Neuronal stem cell (in vitro differentiated cells): ENCODE results near the gene ATP1A4.

Experiments
- DNase-seq: peaks from one replicate; pipeline ENCODE4 v3.0.0-alpha.2; 2013; ENCODE audit warnings: low spot score
- H2AFZ ChIP-seq: one replicate; pipeline ENCODE4 v1.6.1; 2013; ENCODE audit warnings: mild to moderate bottlenecking, low read length, inconsistent platforms
- H2AK5ac ChIP-seq: 2 replicates; pipeline ENCODE4 v1.6.1; 2013; ENCODE audit warnings: low read depth, mild to moderate bottlenecking, inconsistent platforms, low read length, moderate library complexity, mixed read lengths
- H2BK120ac ChIP-seq: 2 replicates; pipeline ENCODE4 v1.6.1; 2013; ENCODE audit warnings: low read depth, mild to moderate bottlenecking, inconsistent platforms, low read length, moderate library complexity, mixed read lengths
- H2BK12ac ChIP-seq: one replicate; pipeline ENCODE4 v1.6.1; 2013; ENCODE audit warnings: low read length, inconsistent platforms
- H2BK15ac ChIP-seq: 2 replicates; pipeline ENCODE4 v1.6.1; 2013; ENCODE audit warnings: mild to moderate bottlenecking, low read length, inconsistent platforms, mixed read lengths
- H2BK5ac ChIP-seq: one replicate; pipeline ENCODE4 v1.6.1; 2013; ENCODE audit warnings: inconsistent platforms, mild to moderate bottlenecking, low read length, moderate library complexity
- H3K14ac ChIP-seq: one replicate; pipeline ENCODE4 v1.6.1; 2013; ENCODE audit warnings: low read length, inconsistent platforms
- H3K18ac ChIP-seq: 2 replicates; pipeline ENCODE4 v1.6.1; 2013; ENCODE audit warnings: low read length, inconsistent platforms
- H3K23ac ChIP-seq: 2 replicates; pipeline ENCODE4 v1.6.1; 2013; ENCODE audit warnings: low read depth, mild to moderate bottlenecking, mixed read lengths, low read length, inconsistent platforms; ENCODE audit not compliant: poor library complexity
- H3K27ac ChIP-seq: replicated peaks from 3 replicates; pipeline ENCODE4 v1.5.1; 2013; ENCODE audit warnings: low read length, inconsistent platforms
- H3K27me3 ChIP-seq, 3 experiments: 2 replicates each; pipeline ENCODE4 v1.6.1; 2013; ENCODE audit warnings: low read length in 3 of 3, mild to moderate bottlenecking in 2 of 3, inconsistent platforms in 1 of 3, low read depth in 1 of 3, mixed read lengths in 1 of 3, moderate library complexity in 1 of 3; ENCODE audit not compliant: control insufficient read depth in 3 of 3, insufficient read depth in 3 of 3
- H3K36me3 ChIP-seq, 2 donors: replicated peaks in 1 of 2; 2 replicates each; pipeline ENCODE4 v1.6.1; 2013; ENCODE audit warnings: low read length in 2 of 2; ENCODE audit not compliant: control insufficient read depth in 2 of 2, insufficient read depth in 2 of 2
- H3K4ac ChIP-seq: 2 replicates; pipeline ENCODE4 v1.6.1; 2013; ENCODE audit warnings: inconsistent platforms, mild to moderate bottlenecking, low read length, moderate library complexity
- H3K4me1 ChIP-seq, 2 donors: 1 replicate in 1 of 2; 2 replicates in 1 of 2; pipeline ENCODE4 v1.6.1; 2013; ENCODE audit warnings: low read length in 2 of 2, low read depth in 1 of 2; ENCODE audit not compliant: control insufficient read depth in 2 of 2, insufficient read depth in 1 of 2
- H3K4me2 ChIP-seq: one replicate; pipeline ENCODE4 v1.6.1; 2013; ENCODE audit warnings: mild to moderate bottlenecking, low read length, inconsistent platforms; ENCODE audit not compliant: insufficient read depth, poor library complexity, severe bottlenecking
- H3K4me3 ChIP-seq, 2 donors: 2 replicates each; pipeline ENCODE4 v1.5.1; 2013; ENCODE audit warnings: low read length in 2 of 2, mild to moderate bottlenecking in 2 of 2, inconsistent platforms in 1 of 2, moderate library complexity in 1 of 2
- H3K79me1 ChIP-seq: one replicate; pipeline ENCODE4 v1.6.1; 2013; ENCODE audit warnings: low read depth, mild to moderate bottlenecking, inconsistent platforms, low read length, moderate library complexity
- H3K9ac ChIP-seq: one replicate; pipeline ENCODE4 v1.6.1; 2013; ENCODE audit warnings: mild to moderate bottlenecking, low read depth, low read length, inconsistent platforms; ENCODE audit not compliant: poor library complexity
- H3K9me3 ChIP-seq, 2 donors: replicated peaks in 1 of 2; 2 replicates each; pipeline versions ENCODE3 to v1.6.1; 2013; ENCODE audit warnings: low read length in 2 of 2, mild to moderate bottlenecking in 2 of 2, inconsistent platforms in 1 of 2, low read depth in 1 of 2, mixed read lengths in 1 of 2, moderate library complexity in 1 of 2; ENCODE audit not compliant: control insufficient read depth in 2 of 2, insufficient read depth in 1 of 2
- H4K8ac ChIP-seq: one replicate; pipeline ENCODE4 v1.6.1; 2013; ENCODE audit warnings: low read depth, mild to moderate bottlenecking, inconsistent platforms, low read length, moderate library complexity
- H4K91ac ChIP-seq: one replicate; pipeline ENCODE4 v1.6.1; 2013; ENCODE audit warnings: low read length, low read depth, mild to moderate bottlenecking, inconsistent platforms; ENCODE audit not compliant: poor library complexity
- WGBS, 2 donors: extraction: QIAGEN DNeasy Blood & Tissue Kit; methylation state at CpG; one replicate each; pipeline ENCODE4 v1.1.7; 2013; ENCODE audit warnings: missing lambda C conversion rate in 2 of 2, mixed read lengths in 1 of 2; ENCODE audit not compliant: insufficient read length in 2 of 2, insufficient replicate concordance in 1 of 2; ENCODE audit errors: extremely low coverage in 2 of 2; 5-methylcytosine and 5-hydroxymethylcytosine counted together

ATP1A4 gene

DNA sequence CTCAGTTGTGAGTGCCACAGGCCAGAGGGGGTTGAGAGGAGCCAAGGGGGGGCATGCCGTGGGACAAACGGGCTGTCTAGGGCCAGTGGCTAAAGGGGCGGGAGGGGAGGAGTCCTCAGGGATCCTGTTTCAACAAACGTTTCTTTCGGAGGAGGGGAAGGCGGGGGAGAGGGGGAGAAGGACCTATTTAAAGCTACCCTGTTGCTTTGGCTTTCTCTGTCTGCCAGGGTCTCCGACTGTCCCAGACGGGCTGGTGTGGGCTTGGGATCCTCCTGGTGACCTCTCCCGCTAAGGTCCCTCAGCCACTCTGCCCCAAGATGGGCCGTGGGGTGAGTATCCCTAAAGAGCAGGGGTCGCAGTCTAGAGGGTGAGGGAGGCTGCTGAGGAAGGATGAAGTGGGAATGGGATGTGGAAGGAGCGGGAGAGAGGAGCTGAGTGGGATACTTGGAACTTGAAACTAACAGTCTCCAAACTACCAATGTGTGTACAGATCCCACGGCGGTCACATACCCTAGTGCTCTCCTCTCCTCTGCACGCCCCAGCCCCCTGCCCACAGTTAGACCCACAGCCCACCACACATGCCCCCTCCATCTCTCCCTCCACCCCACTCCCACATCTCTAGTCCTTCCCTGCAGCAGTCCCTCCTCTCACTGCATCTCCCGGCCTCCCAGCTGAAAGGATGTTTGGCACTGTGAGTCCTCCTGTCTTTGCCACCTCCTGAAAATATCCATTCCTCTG is 35.7 kb upstream of the ATP1A4 start, which contains the start of gene ATP1A2:
Gene ATP1A2 (plus strand): TSS at position 215 of the 738 bp plus-strand sequence. CDS start 103 bp downstream, at position 318.
- peak within 1 kb of the TSS; percentile 71 for H3K18ac ChIP-seq
- H2BK5ac ChIP-seq, result no peak within 1 kb of the TSS
- peak within 1 kb of the TSS; percentile 81 for H3K9ac ChIP-seq
- no peak within 1 kb of the TSS for H4K91ac ChIP-seq
- peak; percentile 66 for DNase-seq
- H3K14ac ChIP-seq, result peak within 1 kb of the TSS; percentile 77
- no peaks in the 10 kb centered on the region for H3K27me3 ChIP-seq
- no peak within 1 kb of the TSS for H2BK120ac ChIP-seq
- no peak within 1 kb of the TSS for H4K8ac ChIP-seq
- WGBS, 2 donors, result no CpG with 5 or more reads among the region's 16 CpGs
- peaks cover 3% of the 10 kb centered on the region for H3K79me1 ChIP-seq
- H3K4ac ChIP-seq, result no peak within 1 kb of the TSS
- H3K27ac ChIP-seq, result peak within 1 kb of the TSS; percentile 57
- H3K36me3 ChIP-seq, result no peaks in the 10 kb centered on the region
- H3K9me3 ChIP-seq, result no peaks in the 10 kb centered on the region
- H3K4me2 ChIP-seq, result peak within 1 kb of the TSS; percentile 83
- peak within 1 kb of the TSS; percentile 70 for H2AFZ ChIP-seq
- H3K23ac ChIP-seq, result peak within 1 kb of the TSS; percentile 8
- H3K4me3 ChIP-seq, result peak within 1 kb of the TSS; percentile 23 to 77
- H2BK15ac ChIP-seq, result peak within 1 kb of the TSS; percentile 43
- H3K4me1 ChIP-seq, result peaks cover 50 to 55% of the 10 kb centered on the region in 2 donors
- peak within 1 kb of the TSS; percentile 38 for H2AK5ac ChIP-seq
- no peak within 1 kb of the TSS for H2BK12ac ChIP-seq

DNA sequence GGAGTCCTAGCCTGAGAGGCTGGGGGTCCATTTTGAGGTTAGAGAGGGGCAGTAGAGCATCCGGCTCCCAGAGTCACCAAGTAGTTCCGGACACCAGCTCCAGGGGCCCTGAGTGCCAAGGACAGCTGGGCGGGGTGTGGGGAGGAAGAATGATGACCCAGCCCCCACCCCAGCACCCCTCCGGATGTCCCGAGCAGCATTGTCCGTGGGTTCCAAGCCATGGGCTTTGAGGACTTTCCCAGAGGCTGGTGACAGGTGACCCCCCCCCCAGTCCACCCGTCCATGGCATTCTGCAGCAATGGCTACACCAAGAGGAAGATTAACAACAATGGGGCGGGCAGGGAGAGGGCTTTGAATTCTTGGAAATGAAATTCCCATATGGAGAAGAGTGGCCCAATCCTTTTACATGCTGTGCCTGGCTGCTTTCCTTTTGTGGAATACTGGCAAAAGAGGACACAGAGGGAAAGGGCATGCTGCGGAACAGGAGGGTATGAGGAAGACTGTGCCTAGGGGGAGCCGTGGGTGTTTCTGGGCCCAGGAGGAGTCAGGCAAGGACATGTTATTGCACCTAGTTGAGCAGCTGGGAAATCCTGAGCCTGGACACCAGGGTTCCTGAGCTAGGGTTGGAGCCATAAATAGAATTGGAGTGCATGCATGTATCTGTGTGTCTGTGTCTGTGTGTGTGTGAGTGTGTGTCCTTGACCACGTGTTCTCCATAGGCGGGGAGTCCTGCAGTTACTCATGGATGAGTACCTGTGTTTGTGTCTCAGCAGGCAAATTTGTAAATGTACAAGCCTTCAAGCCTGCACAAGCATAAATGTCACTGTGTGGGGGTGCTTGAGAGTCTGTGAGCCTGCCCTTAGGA is 34.9 kb upstream of the ATP1A4 start:
- Histone ChIP-seq H3K9ac (peak overlapping the region; percentile 81), H3K4ac (peak overlapping the region; percentile 37), H3K14ac (no peak overlapping the region), H2AFZ (no peak overlapping the region), H3K18ac (peak overlapping the region; percentile 71), H2BK120ac (no peak overlapping the region), H2AK5ac (peak overlapping the region; percentile 38), H2BK12ac (no peak overlapping the region), H3K27ac (peak overlapping the region; percentile 57), H3K79me1 (peaks cover 5% of the 10 kb centered on the region), H4K91ac (no peak overlapping the region), H4K8ac (no peak overlapping the region), H3K4me2 (peak overlapping the region; percentile 83), H2BK5ac (no peak overlapping the region), H3K36me3 (peaks cover 0 to 6% of the 10 kb centered on the region in 2 donors), H3K23ac (no peak overlapping the region), H3K27me3 (no peaks in the 10 kb centered on the region), H3K4me3 (peak overlapping the region; percentile 23 to 77), H2BK15ac (peak overlapping the region; percentile 43), H3K4me1 (peaks cover 50 to 55% of the 10 kb centered on the region in 2 donors), H3K9me3 (no peaks in the 10 kb centered on the region)
- WGBS, 2 donors, result no CpG with 5 or more reads among the region's 12 CpGs
- DNase-seq, result no peak

GRCh38 chr1:160117300-160117699 is 34.1 kb upstream of the ATP1A4 start:
- peak overlapping the region in 1 of 2 donors; percentile 69 for H3K4me3 ChIP-seq
- peak overlapping the region; percentile 30 for H2BK5ac ChIP-seq
- H3K27me3 ChIP-seq, result no peaks in the 10 kb centered on the region
- H3K4me1 ChIP-seq, result peaks cover 49% of the 10 kb centered on the region in 2 donors
- H4K91ac ChIP-seq, result no peak overlapping the region
- H3K36me3 ChIP-seq, result peaks cover 0 to 6% of the 10 kb centered on the region in 2 donors
- H3K9me3 ChIP-seq, result no peaks in the 10 kb centered on the region
- H3K9ac ChIP-seq, result peak overlapping the region; percentile 87
- H2BK15ac ChIP-seq, result peak overlapping the region; percentile 31
- H4K8ac ChIP-seq, result no peak overlapping the region
- H3K4ac ChIP-seq, result no peak overlapping the region
- H2BK12ac ChIP-seq, result peak overlapping the region; percentile 42
- H2AFZ ChIP-seq, result peak overlapping the region; percentile 86
- H3K23ac ChIP-seq, result peak overlapping the region; percentile 31
- peak overlapping the region; percentile 94 for H3K18ac ChIP-seq
- H2AK5ac ChIP-seq, result peak overlapping the region; percentile 68
- WGBS, 2 donors, result no CpG with 5 or more reads among the region's 1 CpG
- no peak for DNase-seq
- H3K14ac ChIP-seq, result no peak overlapping the region
- H3K4me2 ChIP-seq, result peak overlapping the region; percentile 83
- H3K27ac ChIP-seq, result peak overlapping the region; percentile 59
- peaks cover 5% of the 10 kb centered on the region for H3K79me1 ChIP-seq
- peak overlapping the region; percentile 95 for H2BK120ac ChIP-seq
